ENCODE results near the gene SMYD3. TPM values are rescaled to one million over a fixed set of nuclear protein-coding genes. Genes with fewer than 3 reads are reported as not detected.

SMYD3 gene
- polyA plus RNA-seq, 3 donors, result 4.8 to 12.4 (median 7.1) TPM

GRCh38 chr1:246428542-246429308 is 78.4 kb downstream of the SMYD3 start:
- H3K27ac ChIP-seq (ENCODE audit: low read depth, low read length), result no peak overlapping the region
- WGBS, 3 donors, result 64 to 84% (median 68%) methylated on average over 9 of the region's 9 CpGs

- WGBS, 3 donors, result 95 to 97% (median 97%) methylated on average over 3 of the region's 3 CpGs
Observed at GRCh38 chr1:246427611-246428010, 79.5 kb downstream of the SMYD3 start.

GRCh38 chr1:246425895-246426294 is 81.2 kb downstream of the SMYD3 start:
- WGBS, 3 donors, result 61 to 99% (median 96%) methylated on average over 3 of the region's 3 CpGs
- no peak overlapping the region for H3K27ac ChIP-seq (ENCODE audit: low read depth, low read length)

More at GRCh38 chr1:246427611-246428010, 79.5 kb downstream of the SMYD3 start:
- no peak overlapping the region for H3K27ac ChIP-seq (ENCODE audit: low read depth, low read length)

- no peak overlapping the region for H3K27ac ChIP-seq (ENCODE audit: low read depth, low read length)
- WGBS, 3 donors, result 93 to 95% (median 93%) methylated on average over 7 of the region's 7 CpGs
Observed at GRCh38 chr1:246425139-246425794, 81.8 kb downstream of the SMYD3 start.

- 85 to 89% (median 88%) methylated on average over 3 of the region's 3 CpGs for WGBS, 3 donors
- H3K27ac ChIP-seq (ENCODE audit: low read depth, low read length), result no peak overlapping the region
Observed at GRCh38 chr1:246420300-246420699, 86.8 kb downstream of the SMYD3 start.

GRCh38 chr1:246418565-246419312 is 88.3 kb downstream of the SMYD3 start:
- 89 to 96% (median 92%) methylated on average over 19 of the region's 19 CpGs for WGBS, 3 donors
- no peak overlapping the region for H3K27ac ChIP-seq (ENCODE audit: low read depth, low read length)

- no peak overlapping the region for H3K27ac ChIP-seq (ENCODE audit: low read depth, low read length)
- 89 to 95% (median 93%) methylated on average over 6 of the region's 6 CpGs for WGBS, 3 donors
Observed at GRCh38 chr1:246417813-246418564, 89.1 kb downstream of the SMYD3 start.

GRCh38 chr1:246417152-246417812 is 89.8 kb downstream of the SMYD3 start:
- 64 to 70% (median 69%) methylated on average over 4 of the region's 4 CpGs for WGBS, 3 donors
- H3K27ac ChIP-seq (ENCODE audit: low read depth, low read length), result no peak overlapping the region

- 62 to 79% (median 70%) methylated on average over 1 of the region's 1 CpG for WGBS, 3 donors
Observed at GRCh38 chr1:246416261-246416660, 90.8 kb downstream of the SMYD3 start.

GRCh38 chr1:246415028-246415427 is 92.1 kb downstream of the SMYD3 start:
- no peak overlapping the region for H3K27ac ChIP-seq (ENCODE audit: low read depth, low read length)

More at GRCh38 chr1:246416261-246416660, 90.8 kb downstream of the SMYD3 start:
- no peak overlapping the region for H3K27ac ChIP-seq (ENCODE audit: low read depth, low read length)

GRCh38 chr1:246413430-246413829 is 93.6 kb downstream of the SMYD3 start:
- WGBS, 3 donors, result 94 to 99% (median 98%) methylated on average over 7 of the region's 7 CpGs
- no peak overlapping the region for H3K27ac ChIP-seq (ENCODE audit: low read depth, low read length)

More at GRCh38 chr1:246415028-246415427, 92.1 kb downstream of the SMYD3 start:
- 94 to 99% (median 97%) methylated on average over 2 of the region's 2 CpGs for WGBS, 3 donors

GRCh38 chr1:246404078-246404477 is 103.0 kb downstream of the SMYD3 start:
- 78 to 89% (median 87%) methylated on average over 7 of the region's 7 CpGs for WGBS, 3 donors
- no peak overlapping the region for H3K27ac ChIP-seq (ENCODE audit: low read depth, low read length)

GRCh38 chr1:246398126-246398813 is 108.8 kb downstream of the SMYD3 start:
- no peak overlapping the region for H3K27ac ChIP-seq (ENCODE audit: low read depth, low read length)
- WGBS, 3 donors, result 52 to 75% (median 72%) methylated on average over 7 of the region's 7 CpGs

GRCh38 chr1:246397046-246397445 is 110.0 kb downstream of the SMYD3 start:
- 97 to 99% (median 98%) methylated on average over 5 of the region's 5 CpGs for WGBS, 3 donors
- H3K27ac ChIP-seq (ENCODE audit: low read depth, low read length), result no peak overlapping the region

GRCh38 chr1:246396322-246396721 is 110.8 kb downstream of the SMYD3 start:
- WGBS, 3 donors, result 81 to 93% (median 93%) methylated on average over 6 of the region's 6 CpGs
- H3K27ac ChIP-seq (ENCODE audit: low read depth, low read length), result no peak overlapping the region

GRCh38 chr1:246394121-246394520 is 113.0 kb downstream of the SMYD3 start:
- WGBS, 3 donors, result 68 to 91% (median 72%) methylated on average over 3 of the region's 3 CpGs
- no peak overlapping the region for H3K27ac ChIP-seq (ENCODE audit: low read depth, low read length)

- 95 to 98% (median 97%) methylated on average over 5 of the region's 5 CpGs for WGBS, 3 donors
- no peak overlapping the region for H3K27ac ChIP-seq (ENCODE audit: low read depth, low read length)
Observed at GRCh38 chr1:246390855-246391254, 116.2 kb downstream of the SMYD3 start.

All from adipose tissue (tissue), 3 donors.